Stimulated activated CD8-positive, alpha-beta memory T cell treated with anti-CD3 and anti-CD28 coated beads, Interleukin-7, amount 100 ng/mL, for 48 hours (primary cell): ENCODE data around the gene CHD6.
"Not testable (repeated sequence)": the region's sequence is repeated elsewhere in the genome, so short reads cannot be mapped to it uniquely, and the experiment has no call there.

Source experiments
- DNase-seq, 2 donors: peaks; one replicate each; pipeline ENCODE4 v3.0.0-alpha.2; 2020; ENCODE audit warnings: low read depth in 1 of 2; ENCODE audit errors: extremely low read depth in 1 of 2

CHD6 gene

GRCh38 chr20:41544472-41544871 lies 73.7 kb downstream of the CHD6 start:
- no peak for DNase-seq

DNA sequence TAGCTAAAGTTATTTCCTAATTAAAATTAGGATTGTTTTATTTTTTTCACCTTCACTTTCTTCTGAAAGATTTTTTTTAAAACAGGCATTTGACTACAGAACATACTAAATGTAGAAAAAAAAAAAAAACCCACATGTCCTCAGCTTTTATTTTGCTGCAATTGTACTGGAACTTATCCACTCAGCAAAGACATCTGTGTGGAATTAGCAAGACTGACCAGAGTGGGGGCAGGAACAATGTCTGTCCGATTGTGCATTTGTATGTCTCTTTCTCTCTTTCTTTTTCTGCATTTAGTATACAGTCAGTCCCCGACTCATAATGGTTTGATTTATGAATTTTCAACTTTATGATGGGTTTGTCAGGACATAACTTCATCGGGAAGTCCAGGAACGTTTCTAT lies 77.3 kb downstream of the CHD6 start:
- no peak for DNase-seq

GRCh38 chr20:41540459-41540858 lies 77.7 kb downstream of the CHD6 start:
- no peak for DNase-seq

GRCh38 chr20:41538810-41539596 lies 79.2 kb downstream of the CHD6 start:
- no peak for DNase-seq

GRCh38 chr20:41537865-41538264 lies 80.3 kb downstream of the CHD6 start:
- no peak for DNase-seq

DNA sequence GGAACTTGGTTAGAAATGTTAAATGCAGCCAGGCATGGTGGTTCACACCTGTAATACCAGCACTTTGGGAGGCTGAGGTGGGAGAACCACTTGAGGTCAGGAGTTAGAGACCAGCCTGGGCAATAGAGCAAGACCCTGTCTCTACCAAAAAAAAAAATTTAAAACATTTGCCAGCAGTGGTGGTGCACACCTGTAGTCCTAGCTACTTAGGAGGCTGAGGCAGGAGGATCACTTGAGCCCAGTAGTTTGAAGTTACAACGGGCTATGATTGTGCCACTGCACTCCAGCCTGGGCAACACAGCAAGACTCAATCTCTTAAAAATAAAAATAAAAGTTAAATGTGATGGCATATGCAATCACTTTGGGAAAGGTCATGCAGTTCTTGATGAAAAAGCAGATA lies 82.6 kb downstream of the CHD6 start:
- DNase-seq = not testable (repeated sequence)

DNA sequence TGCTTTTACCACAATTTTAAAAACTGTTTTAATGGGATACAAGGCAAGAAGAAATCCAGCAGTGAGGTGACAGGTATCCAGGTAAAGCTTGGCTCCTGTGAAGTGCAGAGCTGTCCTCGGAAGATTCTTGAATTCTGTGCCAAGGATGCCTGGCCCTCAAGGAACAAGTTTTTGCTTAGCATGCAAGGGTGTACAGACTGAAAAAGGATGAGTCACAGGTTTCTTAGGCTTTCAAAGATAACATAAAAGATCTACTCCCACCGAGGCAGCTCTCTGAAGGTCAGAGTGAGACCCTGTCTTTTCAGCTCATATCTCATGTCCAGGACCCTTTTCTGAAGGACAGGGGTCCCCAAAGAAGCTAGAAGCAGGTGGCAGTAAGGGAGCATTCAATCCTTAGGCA lies 83.3 kb downstream of the CHD6 start:
- no peak for DNase-seq

GRCh38 chr20:41534170-41534569 lies 84.0 kb downstream of the CHD6 start:
- no peak for DNase-seq

- DNase-seq = no peak
Observed at GRCh38 chr20:41533537-41534136, 84.5 kb downstream of the CHD6 start.

DNA sequence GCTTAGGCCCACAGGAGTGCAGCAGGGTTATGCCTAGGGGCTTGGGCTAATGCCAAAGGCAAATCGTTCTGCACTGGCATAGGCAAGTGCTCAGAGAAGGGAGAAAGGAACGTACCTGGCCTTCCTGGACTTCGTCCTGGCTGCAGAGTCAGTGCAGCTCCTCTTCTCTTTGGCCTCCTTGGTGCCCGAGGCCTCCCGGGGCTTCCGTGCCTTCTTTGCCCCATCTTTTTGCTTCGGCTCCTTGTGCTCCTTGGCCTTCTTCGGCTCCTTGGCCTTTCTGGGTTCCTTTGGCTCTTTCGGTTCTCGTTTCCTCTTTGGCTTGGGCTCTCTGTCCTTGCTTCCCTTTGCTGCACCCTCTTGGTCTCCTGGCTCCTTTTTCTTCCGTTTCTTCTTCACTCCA lies 85.2 kb downstream of the CHD6 start:
- DNase-seq = no peak

DNA sequence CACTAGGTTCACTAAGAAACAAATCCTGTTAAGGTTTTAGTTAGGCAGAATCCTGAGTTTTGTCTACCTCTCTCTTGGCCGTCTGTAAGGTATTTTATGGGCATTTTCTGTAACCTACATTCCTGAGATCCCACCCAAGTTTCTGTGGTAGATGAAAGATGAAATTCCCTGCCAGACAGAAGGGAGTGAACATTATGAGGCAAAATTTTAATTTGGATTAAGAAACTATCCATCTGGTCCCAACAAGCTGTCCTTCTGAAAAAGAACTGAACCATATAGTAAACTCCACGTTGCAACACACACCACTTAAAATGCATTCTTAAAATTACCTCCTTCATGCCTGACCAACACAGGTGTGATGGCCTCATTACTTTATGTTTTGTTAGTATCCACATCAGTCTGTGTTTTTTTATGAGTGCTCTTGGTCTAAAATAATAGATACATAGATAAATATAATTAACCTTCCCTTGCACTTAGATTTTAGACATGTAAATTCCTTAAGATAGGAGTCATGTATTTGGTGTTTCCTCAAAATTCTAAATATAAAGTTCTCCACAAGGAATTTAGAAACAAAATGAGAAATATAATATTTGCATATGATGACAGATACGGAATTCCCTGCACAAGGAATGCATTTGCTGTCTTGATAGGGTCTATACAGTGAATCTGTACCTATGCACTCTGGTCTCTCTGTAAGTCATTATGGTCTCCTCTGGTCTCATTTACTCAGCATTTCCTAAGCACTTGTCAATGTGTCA lies 86.5 kb downstream of the CHD6 start:
- no peak for DNase-seq

- DNase-seq = no peak
Observed at GRCh38 chr20:41530923-41531322, 87.3 kb downstream of the CHD6 start.

- no peak for DNase-seq
Observed at GRCh38 chr20:41526327-41526726, 91.8 kb downstream of the CHD6 start.

GRCh38 chr20:41524980-41525613 lies 93.1 kb downstream of the CHD6 start:
- no peak for DNase-seq

GRCh38 chr20:41523857-41524256 lies 94.3 kb downstream of the CHD6 start:
- no peak for DNase-seq

DNA sequence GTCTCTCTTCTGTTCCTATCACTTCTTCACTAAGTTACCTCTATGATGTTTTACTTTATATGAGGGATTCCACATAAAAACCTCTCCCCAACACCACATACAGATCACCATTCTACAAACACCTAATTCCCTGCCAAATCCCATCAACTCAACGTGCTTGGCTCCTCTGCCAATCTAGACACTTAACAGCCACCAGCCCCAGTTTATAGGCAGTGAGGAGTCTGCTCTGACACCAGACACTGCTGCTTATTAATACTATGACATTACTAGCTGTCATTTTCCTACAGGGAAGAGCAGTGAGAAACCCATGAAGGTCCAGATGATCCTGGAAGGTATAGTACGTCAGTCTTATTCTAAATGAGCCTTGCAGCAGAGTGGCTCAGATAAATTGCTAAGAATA lies 104.3 kb downstream of the CHD6 start:
- DNase-seq = no peak

GRCh38 chr20:41512624-41513023 lies 105.6 kb downstream of the CHD6 start:
- no peak for DNase-seq

GRCh38 chr20:41510847-41511450 lies 107.2 kb downstream of the CHD6 start:
- DNase-seq = no peak

DNA sequence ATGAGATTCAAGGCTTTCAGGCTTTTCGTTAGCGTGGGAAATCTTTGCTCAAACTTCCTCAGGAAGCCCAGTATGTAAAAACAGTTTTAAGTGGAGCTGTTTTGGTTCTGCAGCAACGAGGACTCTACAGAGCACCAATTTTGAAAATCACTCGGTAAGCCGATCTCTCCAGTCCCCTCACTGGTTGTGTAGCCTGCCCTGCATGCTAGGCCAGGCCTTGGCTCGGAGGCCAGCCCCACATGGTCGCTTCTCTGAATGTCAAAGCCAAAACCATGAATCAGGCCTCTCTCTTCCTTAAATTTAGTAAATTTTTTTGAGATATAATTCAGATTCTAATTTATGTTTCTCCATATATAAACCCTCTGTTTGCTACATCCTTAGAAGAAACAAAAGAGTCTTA lies 108.0 kb downstream of the CHD6 start:
- no peak for DNase-seq

DNA sequence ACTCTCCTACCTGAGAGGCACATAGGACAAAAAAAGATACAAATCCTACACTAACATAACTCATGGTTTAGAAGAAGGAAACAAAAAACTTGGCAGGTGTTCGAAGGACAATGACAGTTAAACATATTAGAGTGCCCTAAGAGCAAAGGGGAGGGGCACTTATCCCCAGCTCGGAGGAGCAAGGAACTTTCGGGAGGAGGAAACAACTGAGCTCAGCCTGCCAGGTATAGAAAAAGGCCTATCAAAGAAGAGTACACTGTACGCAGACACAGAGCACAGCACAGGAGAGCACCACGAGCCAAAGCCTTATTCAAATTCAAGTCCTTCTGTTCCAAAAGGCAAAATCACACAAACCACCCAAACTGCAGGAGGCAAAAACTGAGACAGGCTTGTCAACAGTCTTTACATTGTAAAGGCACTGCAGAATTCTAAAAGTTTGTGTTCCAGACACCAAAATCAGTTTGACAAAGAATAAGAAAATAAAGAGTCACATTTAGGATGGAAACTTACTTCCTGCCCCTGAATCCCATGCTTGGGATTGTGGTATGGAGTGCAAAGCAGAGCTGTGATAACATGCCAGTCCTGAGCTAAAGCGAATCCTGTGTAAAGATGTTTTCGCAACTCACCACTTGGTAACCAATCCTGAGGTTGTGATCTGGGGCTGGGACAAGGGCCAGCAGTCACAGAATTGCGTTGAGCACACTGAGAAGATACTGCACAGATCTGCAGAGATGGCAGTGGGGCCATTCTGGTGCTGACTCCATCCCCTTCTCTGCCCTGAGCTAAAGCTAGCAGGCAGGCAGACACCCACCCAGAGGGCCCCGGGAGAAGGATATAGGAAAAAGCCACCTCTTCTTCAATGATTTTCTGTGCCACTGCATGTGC lies 108.6 kb downstream of the CHD6 start:
- no peak for DNase-seq
